WTC11 (cell line): ENCODE results near the gene CPNE7.

Experiments used
- CTCF ChIP-seq: fragments of 200-600 bp; IDR thresholded peaks from 2 replicates; pipeline ENCODE4 v1.8.0; 2022; ENCODE audit warnings: antibody characterized with exemption
- MLX ChIP-seq: sonication (generic); formaldehyde crosslinking; IDR thresholded peaks from 2 replicates; pipeline ENCODE4 v1.8.1; 2023; ENCODE audit warnings: mild to moderate bottlenecking, missing genetic modification reagents, moderate library complexity
- SMAD3 ChIP-seq: sonication (generic); formaldehyde crosslinking; IDR thresholded peaks from 2 replicates; pipeline ENCODE4 v1.8.0; 2022; ENCODE audit warnings: missing genetic modification reagents, mild to moderate bottlenecking, borderline replicate concordance
- SP1 ChIP-seq: sonication (generic); formaldehyde crosslinking; conservative IDR thresholded peaks from 2 replicates; pipeline ENCODE4 v1.8.1; 2022; ENCODE audit warnings: missing genetic modification reagents
- TF ChIP-seq, protein P1 (sequence below): sonication (generic); formaldehyde crosslinking; IDR thresholded peaks from 2 replicates; pipeline ENCODE4 v1.8.1; 2023; ENCODE audit warnings: mild to moderate bottlenecking, missing genetic modification reagents, borderline replicate concordance
- TF ChIP-seq, protein P2 (sequence below): sonication (generic); formaldehyde crosslinking; IDR thresholded peaks from 2 replicates; pipeline ENCODE4 v1.8.1; 2022; ENCODE audit warnings: low read depth, missing genetic modification reagents, borderline replicate concordance

- no peak for TF ChIP-seq SMAD3 (CRISPR knock-in tag)
- no peak for TF ChIP-seq CTCF
- TF ChIP-seq, protein P1, sequence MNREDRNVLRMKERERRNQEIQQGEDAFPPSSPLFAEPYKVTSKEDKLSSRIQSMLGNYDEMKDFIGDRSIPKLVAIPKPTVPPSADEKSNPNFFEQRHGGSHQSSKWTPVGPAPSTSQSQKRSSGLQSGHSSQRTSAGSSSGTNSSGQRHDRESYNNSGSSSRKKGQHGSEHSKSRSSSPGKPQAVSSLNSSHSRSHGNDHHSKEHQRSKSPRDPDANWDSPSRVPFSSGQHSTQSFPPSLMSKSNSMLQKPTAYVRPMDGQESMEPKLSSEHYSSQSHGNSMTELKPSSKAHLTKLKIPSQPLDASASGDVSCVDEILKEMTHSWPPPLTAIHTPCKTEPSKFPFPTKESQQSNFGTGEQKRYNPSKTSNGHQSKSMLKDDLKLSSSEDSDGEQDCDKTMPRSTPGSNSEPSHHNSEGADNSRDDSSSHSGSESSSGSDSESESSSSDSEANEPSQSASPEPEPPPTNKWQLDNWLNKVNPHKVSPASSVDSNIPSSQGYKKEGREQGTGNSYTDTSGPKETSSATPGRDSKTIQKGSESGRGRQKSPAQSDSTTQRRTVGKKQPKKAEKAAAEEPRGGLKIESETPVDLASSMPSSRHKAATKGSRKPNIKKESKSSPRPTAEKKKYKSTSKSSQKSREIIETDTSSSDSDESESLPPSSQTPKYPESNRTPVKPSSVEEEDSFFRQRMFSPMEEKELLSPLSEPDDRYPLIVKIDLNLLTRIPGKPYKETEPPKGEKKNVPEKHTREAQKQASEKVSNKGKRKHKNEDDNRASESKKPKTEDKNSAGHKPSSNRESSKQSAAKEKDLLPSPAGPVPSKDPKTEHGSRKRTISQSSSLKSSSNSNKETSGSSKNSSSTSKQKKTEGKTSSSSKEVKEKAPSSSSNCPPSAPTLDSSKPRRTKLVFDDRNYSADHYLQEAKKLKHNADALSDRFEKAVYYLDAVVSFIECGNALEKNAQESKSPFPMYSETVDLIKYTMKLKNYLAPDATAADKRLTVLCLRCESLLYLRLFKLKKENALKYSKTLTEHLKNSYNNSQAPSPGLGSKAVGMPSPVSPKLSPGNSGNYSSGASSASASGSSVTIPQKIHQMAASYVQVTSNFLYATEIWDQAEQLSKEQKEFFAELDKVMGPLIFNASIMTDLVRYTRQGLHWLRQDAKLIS, result no peak
- no peak for TF ChIP-seq SP1 (CRISPR knock-in tag)
- TF ChIP-seq, protein P2, sequence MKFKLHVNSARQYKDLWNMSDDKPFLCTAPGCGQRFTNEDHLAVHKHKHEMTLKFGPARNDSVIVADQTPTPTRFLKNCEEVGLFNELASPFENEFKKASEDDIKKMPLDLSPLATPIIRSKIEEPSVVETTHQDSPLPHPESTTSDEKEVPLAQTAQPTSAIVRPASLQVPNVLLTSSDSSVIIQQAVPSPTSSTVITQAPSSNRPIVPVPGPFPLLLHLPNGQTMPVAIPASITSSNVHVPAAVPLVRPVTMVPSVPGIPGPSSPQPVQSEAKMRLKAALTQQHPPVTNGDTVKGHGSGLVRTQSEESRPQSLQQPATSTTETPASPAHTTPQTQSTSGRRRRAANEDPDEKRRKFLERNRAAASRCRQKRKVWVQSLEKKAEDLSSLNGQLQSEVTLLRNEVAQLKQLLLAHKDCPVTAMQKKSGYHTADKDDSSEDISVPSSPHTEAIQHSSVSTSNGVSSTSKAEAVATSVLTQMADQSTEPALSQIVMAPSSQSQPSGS, result no peak
- no peak for TF ChIP-seq MLX
Observed at GRCh38 chr16:89619840-89620239, 44.3 kb downstream of the CPNE7 start.
